Frontal cortex (tissue), 1 donor: Measurements from ENCODE around the gene ATOH8. TPM values are rescaled to one million over a fixed set of nuclear protein-coding genes. Genes with fewer than 3 reads are reported as not detected.

Experiments used
- small RNA-seq: library from RNA; depleted of rRNA; stranded (forward); fragments of <200 nt; gene quantifications from one replicate; pipeline ENCODE3, GENCODE V24; 2014
- total RNA-seq: library from RNA; depleted of rRNA; stranded (reverse); fragments of >200 nt; gene quantifications from one replicate; pipeline ENCODE4 v1.2.3, GENCODE V29; 2014

Gene ATOH8
- total RNA-seq, 1 donor from 2014 or later: 2.0 TPM

Small RNA genes lying within 50 kb of the gene (small RNA-seq; reads per million reads assigned to genes)
- gene MIR6071: not detected
- not detected for gene RN7SKP83
- gene RNU1-38P: not detected

Other genes with a start within 250 kb of the ATOH8 start
- gene MAT2A, start 214.8 kb upstream of the ATOH8 start, total RNA-seq: 55.4 TPM
- 22.4 TPM for gene GGCX, start 192.5 kb upstream of the ATOH8 start, total RNA-seq
- gene VAMP8, start 176.4 kb upstream of the ATOH8 start, total RNA-seq: 0.82 TPM
- 3.3 TPM for gene VAMP5, start 169.6 kb upstream of the ATOH8 start, total RNA-seq
- gene RNF181, start 158.2 kb upstream of the ATOH8 start, total RNA-seq: 51.8 TPM
- 3.7 TPM for gene TMEM150A, start 151.3 kb upstream of the ATOH8 start, total RNA-seq
- gene C2orf68, start 141.9 kb upstream of the ATOH8 start, total RNA-seq: 22.8 TPM
- 38.3 TPM for gene USP39, start 137.8 kb upstream of the ATOH8 start, total RNA-seq
- gene SFTPB, start 85.8 kb upstream of the ATOH8 start, total RNA-seq: not detected
- not detected for gene GNLY, start 59.6 kb upstream of the ATOH8 start, total RNA-seq
- 44.4 TPM for gene ST3GAL5, start 135.0 kb downstream of the ATOH8 start, total RNA-seq